Bronchial epithelial cell (primary cell): Measurements from ENCODE around the gene BEAN1. TPM values are rescaled to one million over a fixed set of nuclear protein-coding genes. Genes with fewer than 3 reads are reported as not detected.
A peak's percentile ranks its signal among the peaks of the same experiment; 100 is the strongest.

Experiments
- DNase-seq: peaks from one replicate; pipeline ENCODE4 v3.0.0-alpha.2; 2010; ENCODE audit warnings: low read depth
- FAIRE-seq: peaks from 2 replicates; lab custom pipeline; 2011; peaks lifted over from hg19 to GRCh38; lab: Jason Lieb, UNC
- H3K27me3 ChIP-seq: 2 replicates; pipeline ENCODE4 v1.5.1; 2011; ENCODE audit warnings: low read length; ENCODE audit not compliant: control insufficient read depth, insufficient read depth
- H3K36me3 ChIP-seq: 2 replicates; pipeline ENCODE4 v1.5.1; 2011; ENCODE audit warnings: low read length; ENCODE audit not compliant: control insufficient read depth, insufficient read depth
- H3K4me3 ChIP-seq: 2 replicates; pipeline ENCODE4 v1.5.1; 2011; ENCODE audit warnings: mild to moderate bottlenecking, low read depth, low read length, control low read depth
- CTCF ChIP-seq: IDR thresholded peaks from 2 replicates; pipeline ENCODE4 v1.5.1; 2011; ENCODE audit warnings: mild to moderate bottlenecking, moderate library complexity, low read length, control low read depth, inconsistent platforms; ENCODE audit not compliant: insufficient read depth, severe bottlenecking
- total RNA-seq: library from RNA; depleted of rRNA; stranded (reverse); fragments of >200 nt; gene quantifications from 2 replicates; pipeline ENCODE4 v1.2.1, GENCODE V29; 2014

Gene BEAN1
- total RNA-seq, 1 donor from 2014 or later, result not detected

- no peak for TF ChIP-seq CTCF
- Histone ChIP-seq H3K4me3 (no peak overlapping the region), H3K27me3 (no peaks in the 10 kb centered on the region), H3K36me3 (no peaks in the 10 kb centered on the region)
- peak; percentile 91 for DNase-seq
- no peak for FAIRE-seq
Measured at GRCh38 chr16:66521951-66522771, 95.1 kb downstream of the BEAN1 start.

- Histone ChIP-seq H3K4me3 (no peak overlapping the region), H3K27me3 (no peaks in the 10 kb centered on the region), H3K36me3 (no peaks in the 10 kb centered on the region)
- no peak for TF ChIP-seq CTCF
- FAIRE-seq, result no peak
- DNase-seq, result no peak
Measured at GRCh38 chr16:66522816-66523590, 95.9 kb downstream of the BEAN1 start.

GRCh38 chr16:66523861-66524354 is 96.8 kb downstream of the BEAN1 start:
- no peak overlapping the region for H3K4me3 ChIP-seq
- DNase-seq (no peak), FAIRE-seq (no peak)
- H3K27me3 ChIP-seq, result no peaks in the 10 kb centered on the region
- no peak for TF ChIP-seq CTCF
- peaks cover 2% of the 10 kb centered on the region for H3K36me3 ChIP-seq

GRCh38 chr16:66524601-66525164 is 97.6 kb downstream of the BEAN1 start:
- no peak for TF ChIP-seq CTCF
- Histone ChIP-seq H3K36me3 (peaks cover 2% of the 10 kb centered on the region), H3K4me3 (no peak overlapping the region), H3K27me3 (no peaks in the 10 kb centered on the region)
- DNase-seq (no peak), FAIRE-seq (no peak)

- Histone ChIP-seq H3K36me3 (peaks cover 5% of the 10 kb centered on the region), H3K4me3 (no peak overlapping the region), H3K27me3 (no peaks in the 10 kb centered on the region)
- FAIRE-seq (no peak), DNase-seq (no peak)
- no peak for TF ChIP-seq CTCF
Measured at GRCh38 chr16:66525396-66526180, 98.5 kb downstream of the BEAN1 start.
